ENCODE measurements around the gene ATP8B1. TPM values are rescaled to one million over a fixed set of nuclear protein-coding genes. Genes with fewer than 3 reads are reported as not detected.
"Not testable (repeated sequence)": the region's sequence is repeated elsewhere in the genome, so short reads cannot be mapped to it uniquely, and the experiment has no call there.

Gene ATP8B1
- total RNA-seq, 1 experiment from 2014 or later = 62.3 TPM

- no TSS peak for BruUV-seq (replicated peaks)
- TF ChIP-seq CTCF (IDR thresholded peaks at IDR 0.05; ENCODE audit: unreplicated experiment) = no peak
- Mint-ChIP-seq H3K27me3 (ENCODE audit: unreplicated experiment) (no peaks in the 10 kb centered on the region), H3K36me3 (ENCODE audit: insufficient read depth, unreplicated experiment) (peaks cover 38% of the 10 kb centered on the region), H3K9me3 (ENCODE audit: low read depth, unreplicated experiment) (no peaks in the 10 kb centered on the region), H3K27ac (ENCODE audit: unreplicated experiment) (peak overlapping the region; percentile 69), H3K4me3 (ENCODE audit: low read depth, unreplicated experiment) (no peak overlapping the region), H3K4me1 (ENCODE audit: low read depth, unreplicated experiment) (peaks cover 8% of the 10 kb centered on the region)
- no peak for DNase-seq
- CTCF ChIA-PET = interaction anchor here (0.5 kb wide), 1 partner anchor 102 kb away, joined by 7 read pairs; no protein-coding TSS in a partner anchor
- intact Hi-C loops (cut with micrococcal nuclease; ENCODE audit: unreplicated experiment) = no loop called here
These were observed 153.3 kb downstream of the ATP8B1 start for GRCh38 chr18:57649556-57650500.

GRCh38 chr18:57648414-57648813, 154.7 kb downstream of the ATP8B1 start:
- Mint-ChIP-seq H3K36me3 (ENCODE audit: insufficient read depth, unreplicated experiment) (peaks cover 40% of the 10 kb centered on the region), H3K9me3 (ENCODE audit: low read depth, unreplicated experiment) (no peaks in the 10 kb centered on the region), H3K4me3 (ENCODE audit: low read depth, unreplicated experiment) (no peak overlapping the region), H3K4me1 (ENCODE audit: low read depth, unreplicated experiment) (peaks cover 8% of the 10 kb centered on the region), H3K27me3 (ENCODE audit: unreplicated experiment) (no peaks in the 10 kb centered on the region), H3K27ac (ENCODE audit: unreplicated experiment) (no peak overlapping the region)
- DNase-seq = no peak
- BruUV-seq (replicated peaks) = no TSS peak
- no peak for TF ChIP-seq CTCF (IDR thresholded peaks at IDR 0.05; ENCODE audit: unreplicated experiment)
- intact Hi-C loops (cut with micrococcal nuclease; ENCODE audit: unreplicated experiment) = no loop called here
- CTCF ChIA-PET = no interaction called here

- Mint-ChIP-seq H3K27me3 (ENCODE audit: unreplicated experiment) (no peaks in the 10 kb centered on the region), H3K4me1 (ENCODE audit: low read depth, unreplicated experiment) (no peaks in the 10 kb centered on the region), H3K27ac (ENCODE audit: unreplicated experiment) (no peak overlapping the region), H3K4me3 (ENCODE audit: low read depth, unreplicated experiment) (no peak overlapping the region), H3K9me3 (ENCODE audit: low read depth, unreplicated experiment) (no peaks in the 10 kb centered on the region), H3K36me3 (ENCODE audit: insufficient read depth, unreplicated experiment) (peaks cover 20% of the 10 kb centered on the region)
- no peak for DNase-seq
- BruUV-seq (replicated peaks) = no TSS peak
- CTCF ChIA-PET = no interaction called here
- TF ChIP-seq CTCF (IDR thresholded peaks at IDR 0.05; ENCODE audit: unreplicated experiment) = no peak
- intact Hi-C loops (cut with micrococcal nuclease; ENCODE audit: unreplicated experiment) = no loop called here
These were observed 158.6 kb downstream of the ATP8B1 start for GRCh38 chr18:57644540-57644939.

- DNase-seq; CTCF ChIA-PET; H3K27me3 Mint-ChIP-seq (ENCODE audit: unreplicated experiment); H3K4me1 Mint-ChIP-seq (ENCODE audit: low read depth, unreplicated experiment); intact Hi-C loops (cut with micrococcal nuclease; ENCODE audit: unreplicated experiment); H3K9me3 Mint-ChIP-seq (ENCODE audit: low read depth, unreplicated experiment); BruUV-seq (replicated peaks); H3K4me3 Mint-ChIP-seq (ENCODE audit: low read depth, unreplicated experiment); H3K27ac Mint-ChIP-seq (ENCODE audit: unreplicated experiment): not testable (repeated sequence)
- H3K36me3 Mint-ChIP-seq (ENCODE audit: insufficient read depth, unreplicated experiment) = peaks cover 17% of the 10 kb centered on the region
These were observed 159.4 kb downstream of the ATP8B1 start for GRCh38 chr18:57643726-57644125.

GRCh38 chr18:57642462-57642861, 160.7 kb downstream of the ATP8B1 start:
- H3K27ac Mint-ChIP-seq (ENCODE audit: unreplicated experiment); BruUV-seq (replicated peaks); H3K9me3 Mint-ChIP-seq (ENCODE audit: low read depth, unreplicated experiment); H3K4me1 Mint-ChIP-seq (ENCODE audit: low read depth, unreplicated experiment); CTCF ChIA-PET; H3K27me3 Mint-ChIP-seq (ENCODE audit: unreplicated experiment); DNase-seq; H3K36me3 Mint-ChIP-seq (ENCODE audit: insufficient read depth, unreplicated experiment); intact Hi-C loops (cut with micrococcal nuclease; ENCODE audit: unreplicated experiment); H3K4me3 Mint-ChIP-seq (ENCODE audit: low read depth, unreplicated experiment): not testable (repeated sequence)
